Measurements from ENCODE around the gene CTSD.
A peak's percentile ranks its signal among the peaks of the same experiment; 100 is the strongest.

- TF ChIP-seq CTCF (conservative IDR thresholded peaks at IDR 0.05; ENCODE audit: low read length), result peak; percentile 39; the same call in 1 of the 2 replicates
- no peak for TF ChIP-seq EZH2phosphoT487 (IDR thresholded peaks at IDR 0.05; ENCODE audit: borderline replicate concordance, low read depth, low read length)
Observed at GRCh38 chr11:1706634-1707400, 56.9 kb downstream of the CTSD start.

Data from OCI-LY7 (cell line).